Omental fat pad (tissue), 4 donors: Measurements from ENCODE around the gene SHLD3. TPM values are rescaled to one million over a fixed set of nuclear protein-coding genes. Genes with fewer than 3 reads are reported as not detected.
A peak's percentile ranks its signal among the peaks of the same experiment; 100 is the strongest.
"Not testable (repeated sequence)": the region's sequence is repeated elsewhere in the genome, so short reads cannot be mapped to it uniquely, and the experiment has no call there.

ENCODE experiments used
- ATAC-seq: fragments of 150-250 bp; one replicate; pipeline ENCODE4 v1.9.1; 2016; ENCODE audit warnings: mild to moderate bottlenecking, moderate library complexity; ENCODE audit not compliant: low FRiP score
- DNase-seq: peaks from one replicate; pipeline ENCODE4 v3.0.0-alpha.2; 2019; ENCODE audit warnings: low spot score
- total RNA-seq, 4 donors: library from RNA; depleted of rRNA; stranded (reverse); fragments of >200 nt; gene quantifications; one replicate each; pipeline ENCODE4 v1.1.0, GENCODE V29; 2016
- TF ChIP-seq, protein P1 (sequence below), 3 donors: fragments of 450-650 bp; IDR thresholded peaks; one replicate each; pipeline ENCODE4 v1.5.1; 2016 to 2017; ENCODE audit warnings: antibody characterized with exemption in 3 of 3, mild to moderate bottlenecking in 3 of 3, moderate library complexity in 2 of 3

Gene SHLD3, protein sequence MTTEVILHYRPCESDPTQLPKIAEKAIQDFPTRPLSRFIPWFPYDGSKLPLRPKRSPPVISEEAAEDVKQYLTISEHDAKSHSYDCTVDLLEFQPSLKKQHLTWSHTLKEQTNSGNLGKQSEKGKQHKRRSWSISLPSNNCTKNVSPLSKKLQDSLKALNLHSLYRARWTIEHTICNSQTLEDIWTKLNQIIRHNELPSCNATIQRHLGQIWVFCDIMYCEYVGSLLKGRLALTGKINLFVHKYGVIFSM
- total RNA-seq, result 1 to 10 TPM; 2.3 to 4.1 (median 3.4) TPM

DNA sequence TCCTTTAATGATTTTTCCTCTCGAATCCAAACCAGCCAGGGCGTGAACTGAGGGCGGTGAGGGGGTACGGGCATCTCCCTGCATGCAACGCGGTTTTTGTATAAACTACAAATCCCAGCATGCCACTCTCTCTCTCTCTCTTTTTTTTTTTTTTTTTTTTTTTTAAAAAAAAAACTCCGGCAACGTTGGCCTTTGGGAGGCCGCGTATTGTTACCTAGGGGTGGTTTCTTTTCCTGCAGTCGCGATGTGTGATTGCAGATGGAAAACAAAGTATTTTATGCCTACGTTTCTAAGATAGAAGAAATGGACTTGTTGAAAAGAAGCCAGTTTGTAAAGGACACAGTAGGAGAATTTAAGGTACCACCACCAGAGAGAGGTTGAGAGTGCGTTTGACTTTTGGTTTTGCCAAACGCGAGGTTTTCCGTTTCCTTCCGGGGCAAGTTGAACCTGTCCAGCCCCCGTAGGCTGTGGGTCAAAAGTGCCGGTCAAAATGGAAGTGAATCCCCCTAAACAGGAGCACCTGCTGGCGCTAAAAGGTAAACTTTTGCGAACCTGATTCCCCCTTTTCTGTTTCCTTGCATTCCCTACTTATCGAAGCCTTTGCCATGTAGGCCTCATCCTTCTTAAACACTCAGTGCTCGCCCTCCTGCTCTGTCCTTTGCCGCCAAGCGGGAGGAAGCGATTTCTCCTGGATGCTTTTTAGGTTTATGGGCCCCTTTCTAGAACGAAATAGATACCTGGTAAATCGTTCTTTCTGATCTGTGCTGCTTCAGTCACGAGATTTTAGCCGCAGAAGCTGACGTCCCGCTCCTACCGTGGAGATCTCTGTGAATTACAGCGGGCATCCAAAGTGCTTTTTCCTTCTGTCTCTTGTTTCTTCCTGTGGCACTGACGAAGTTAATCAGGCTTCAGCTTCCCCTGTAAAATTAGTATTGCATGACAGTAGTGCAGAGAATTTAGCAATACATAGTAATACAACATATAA, at the start of gene SHLD3, which contains the start of gene TRAPPC13:
TSS of gene SHLD3 (plus strand) at position 457 of the 985 bp plus-strand sequence. CDS start 4,561 bp downstream, outside the sequence.
TSS of gene TRAPPC13 (plus strand) at position 457 of the 985 bp plus-strand sequence. CDS start at position 491, 34 bp downstream.
- TF ChIP-seq, protein P1, sequence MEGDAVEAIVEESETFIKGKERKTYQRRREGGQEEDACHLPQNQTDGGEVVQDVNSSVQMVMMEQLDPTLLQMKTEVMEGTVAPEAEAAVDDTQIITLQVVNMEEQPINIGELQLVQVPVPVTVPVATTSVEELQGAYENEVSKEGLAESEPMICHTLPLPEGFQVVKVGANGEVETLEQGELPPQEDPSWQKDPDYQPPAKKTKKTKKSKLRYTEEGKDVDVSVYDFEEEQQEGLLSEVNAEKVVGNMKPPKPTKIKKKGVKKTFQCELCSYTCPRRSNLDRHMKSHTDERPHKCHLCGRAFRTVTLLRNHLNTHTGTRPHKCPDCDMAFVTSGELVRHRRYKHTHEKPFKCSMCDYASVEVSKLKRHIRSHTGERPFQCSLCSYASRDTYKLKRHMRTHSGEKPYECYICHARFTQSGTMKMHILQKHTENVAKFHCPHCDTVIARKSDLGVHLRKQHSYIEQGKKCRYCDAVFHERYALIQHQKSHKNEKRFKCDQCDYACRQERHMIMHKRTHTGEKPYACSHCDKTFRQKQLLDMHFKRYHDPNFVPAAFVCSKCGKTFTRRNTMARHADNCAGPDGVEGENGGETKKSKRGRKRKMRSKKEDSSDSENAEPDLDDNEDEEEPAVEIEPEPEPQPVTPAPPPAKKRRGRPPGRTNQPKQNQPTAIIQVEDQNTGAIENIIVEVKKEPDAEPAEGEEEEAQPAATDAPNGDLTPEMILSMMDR (IDR thresholded peaks at IDR 0.05), result no peak
- DNase-seq (peak; percentile 41), ATAC-seq (peak; percentile 90)

DNA sequence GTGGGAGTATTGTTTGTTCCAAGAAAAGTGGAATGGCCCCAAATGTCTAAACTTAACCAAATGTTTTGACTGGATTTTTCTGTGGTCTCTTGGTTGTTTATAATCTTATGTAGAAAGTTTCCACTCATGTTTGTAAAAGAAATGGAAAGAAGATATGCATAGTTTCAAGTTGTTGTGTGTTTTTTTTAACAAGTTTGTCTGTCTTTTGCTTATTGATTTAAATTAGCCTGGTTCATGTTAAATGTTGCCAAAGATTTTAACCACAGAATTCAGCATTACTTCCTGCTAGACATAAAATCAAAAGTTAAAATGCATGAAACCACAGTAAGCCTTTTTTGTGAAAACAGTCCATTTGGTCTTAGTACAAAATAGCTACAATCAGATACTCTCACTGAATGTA, 47.7 kb upstream of the SHLD3 start:
- TF ChIP-seq, protein P1 (IDR thresholded peaks at IDR 0.05), result no peak
- ATAC-seq, result no peak
- no peak for DNase-seq

DNA sequence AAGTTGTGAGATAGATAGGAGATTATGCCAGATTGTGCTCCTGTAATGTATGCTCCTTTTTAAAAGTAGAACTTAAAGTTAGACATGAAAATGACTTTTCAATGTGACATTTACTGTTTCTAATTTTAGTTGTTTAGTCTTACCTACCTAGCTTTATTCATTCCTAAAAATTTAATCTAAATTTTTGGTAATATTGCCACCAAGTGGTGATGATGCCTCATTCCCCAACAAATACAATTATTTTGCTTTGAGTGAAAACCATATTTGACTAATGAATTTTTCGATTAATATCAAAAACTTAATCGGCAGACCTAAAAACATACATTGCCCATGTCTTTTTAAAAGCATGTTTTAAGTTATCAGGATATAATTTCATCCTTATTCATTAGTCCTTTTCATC, 36.1 kb upstream of the SHLD3 start:
- TF ChIP-seq, protein P1 (IDR thresholded peaks at IDR 0.05), result no peak
- ATAC-seq (no peak), DNase-seq (no peak)

DNA sequence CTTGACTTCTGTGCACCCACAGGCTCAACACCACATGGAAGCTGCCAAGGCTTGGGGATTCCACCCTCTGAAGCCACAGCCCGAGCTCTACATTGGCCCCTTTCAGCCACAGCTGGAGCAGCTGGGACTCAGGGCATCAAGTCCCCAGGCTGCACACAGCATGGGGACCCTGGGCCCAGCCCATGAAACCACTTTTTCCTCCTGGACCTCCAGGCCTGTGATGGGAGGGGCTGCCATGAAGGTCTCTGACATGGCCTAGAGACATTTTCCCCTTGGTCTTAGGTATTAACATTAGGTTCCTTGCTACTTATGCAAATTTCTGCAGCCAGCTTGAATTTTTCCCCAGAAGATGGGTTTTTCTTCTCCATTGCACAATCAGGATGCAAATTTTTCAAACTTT, 23.1 kb upstream of the SHLD3 start:
- not testable (repeated sequence) for DNase-seq, ATAC-seq

DNA sequence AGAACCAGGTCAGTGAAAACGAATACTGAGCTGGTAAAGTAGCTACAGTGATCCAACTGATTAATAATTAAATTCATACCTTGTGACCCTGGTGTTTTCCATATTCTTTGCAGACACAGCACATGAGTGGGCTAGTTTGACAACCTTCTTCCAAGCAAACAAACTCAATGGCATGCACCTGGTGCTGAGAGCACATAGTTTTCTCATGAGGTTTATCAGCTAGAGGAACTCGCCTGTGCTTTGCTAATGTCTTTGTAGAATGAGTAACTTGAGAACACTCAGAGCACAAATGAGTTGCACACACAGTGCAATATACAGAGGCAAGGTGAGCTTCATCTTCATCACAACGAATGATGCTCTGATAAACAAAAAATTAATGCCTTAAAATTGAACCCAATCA, 13.3 kb upstream of the SHLD3 start:
- ATAC-seq (no peak), DNase-seq (no peak)
- TF ChIP-seq, protein P1 (IDR thresholded peaks at IDR 0.05), result no peak

DNA sequence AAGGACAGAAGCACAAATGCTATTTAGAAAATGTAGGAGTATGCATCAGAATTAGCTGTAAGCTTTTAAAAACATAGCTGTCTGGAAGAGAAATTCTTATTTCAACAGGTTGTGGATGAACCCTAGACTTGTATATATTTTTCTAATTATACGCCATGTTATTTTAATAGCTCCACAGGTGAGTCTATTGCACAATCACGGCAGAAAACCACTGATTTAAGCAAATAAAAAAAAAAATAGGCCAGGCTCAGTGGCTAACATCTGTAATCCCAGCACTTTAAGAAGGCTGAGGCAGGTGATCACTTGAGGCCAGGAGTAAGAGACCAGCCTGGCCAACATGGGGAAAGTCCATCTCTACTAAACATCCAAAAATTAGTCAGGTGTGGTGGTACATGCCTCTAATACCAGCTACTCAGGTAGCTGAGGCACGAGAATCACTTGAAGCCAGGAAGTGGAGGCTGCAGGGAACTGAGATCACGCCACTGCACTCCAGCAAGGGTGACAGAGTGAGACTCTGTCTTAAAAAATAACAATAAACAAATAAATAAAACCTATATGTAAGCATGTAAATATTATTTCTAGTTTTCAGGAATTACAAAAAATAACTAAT, 12.4 kb upstream of the SHLD3 start:
- no peak for DNase-seq
- ATAC-seq, result no peak
- TF ChIP-seq, protein P1 (IDR thresholded peaks at IDR 0.05), result no peak

DNA sequence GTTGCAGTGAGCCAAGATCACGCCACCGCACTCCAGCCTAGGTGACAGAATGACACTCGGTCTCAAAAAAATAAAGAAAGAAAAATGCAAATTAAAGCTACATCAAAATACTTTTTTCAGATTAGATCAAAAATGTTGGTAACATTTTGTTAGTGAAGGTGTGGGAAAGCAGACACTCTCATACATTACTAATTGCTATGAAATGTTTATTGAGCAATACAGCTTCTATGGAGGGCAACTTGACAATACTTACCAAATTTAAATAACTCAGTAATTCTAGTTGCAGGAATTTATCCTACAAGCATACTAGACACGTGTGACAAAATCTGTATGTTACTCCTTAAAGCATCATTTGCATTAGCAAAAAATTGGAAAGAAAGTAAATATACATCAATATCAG, 4.8 kb upstream of the SHLD3 start:
- ATAC-seq, result no peak
- no peak for DNase-seq
- TF ChIP-seq, protein P1 (IDR thresholded peaks at IDR 0.05), result no peak

DNA sequence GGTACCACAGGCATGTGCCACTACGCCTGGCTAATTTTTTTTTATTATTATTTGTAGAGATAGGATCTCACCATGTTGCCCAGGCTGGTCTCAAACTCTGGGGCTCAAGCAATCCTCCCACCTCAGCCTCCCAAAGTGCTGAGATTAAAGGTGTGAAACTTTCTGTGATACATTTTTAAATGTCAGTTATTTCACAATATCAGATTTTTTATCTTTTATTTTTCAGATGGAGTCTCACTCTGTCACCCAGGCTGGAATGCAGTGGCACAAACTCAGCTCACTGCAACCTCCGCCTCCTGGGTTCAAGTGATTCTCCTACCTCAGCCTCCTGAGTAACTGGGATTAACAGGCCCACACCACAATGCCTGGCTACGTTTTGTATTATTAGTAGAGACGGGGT, 2.9 kb upstream of the SHLD3 start:
- not testable (repeated sequence) for ATAC-seq, DNase-seq
